K562 (cell line): ENCODE results near the gene LRRK2. TPM values are rescaled to one million over a fixed set of nuclear protein-coding genes. Genes with fewer than 3 reads are reported as not detected.
A peak's percentile ranks its signal among the peaks of the same experiment; 100 is the strongest.

Source experiments
- ATAC-seq: fragments of 200-7000 bp; cut with Tn5 transposase; 3 replicates; pipeline ENCODE4 v1.9.1; 2020; ENCODE audit warnings: moderate library complexity
- BruUV-seq: library from RNA; stranded (reverse); fragments of 400-500 nt; replicated peaks from 2 replicates; lab custom pipeline; 2021; lab: Mats Ljungman, UMichigan
- CTCF ChIA-PET: fragments of 300-600 bp; formaldehyde crosslinking; extraction: SDS; loops from one replicate; lab custom pipeline; 2021; ENCODE audit warnings: low intra/inter-chr PET ratio; lab: Yijun Ruan, JAX
- POLR2A ChIA-PET: fragments of 300-600, 350-650 bp; sonication (Branson Sonifier 250); formaldehyde crosslinking; extraction: SDS; loops from one replicate; lab custom pipeline; 2021; ENCODE audit warnings: antibody characterized with exemption, inconsistent platforms; lab: Yijun Ruan, JAX
- DNase-seq, 4 experiments: peaks; one replicate each; pipeline versions ENCODE4 v3.0.0 to v3.0.0-alpha.2; 2011 to 2018; ENCODE audit warnings: low spot score in 3 of 4, mixed read lengths in 3 of 4; ENCODE audit errors: extremely low read depth in 1 of 4
- FAIRE-seq: peaks from 2 replicates; lab custom pipeline; 2011; peaks lifted over from hg19 to GRCh38; lab: Jason Lieb, UNC
- H2AFZ ChIP-seq: 2 replicates; pipeline ENCODE4 v1.6.0; 2011; ENCODE audit warnings: low read depth, low read length, control low read depth, inconsistent platforms
- H3K27ac ChIP-seq: fragments of 200-600 bp; 3 replicates; pipeline ENCODE4 v1.8.0; 2011; ENCODE audit warnings: low read depth, mild to moderate bottlenecking, control low read depth, inconsistent platforms, low read length, moderate library complexity, mixed read lengths; ENCODE audit errors: extremely low read depth
- H3K27me3 ChIP-seq, 2 experiments: fragments of 300-600 bp in 1 of 2; 2 replicates in 1 of 2; 3 replicates in 1 of 2; pipeline versions ENCODE4 v1.6.0 to v1.8.0; 2011; ENCODE audit warnings: inconsistent platforms in 2 of 2, low read length in 2 of 2, mild to moderate bottlenecking in 1 of 2, mixed read lengths in 1 of 2, moderate library complexity in 1 of 2; ENCODE audit not compliant: control insufficient read depth in 2 of 2, insufficient read depth in 2 of 2
- H3K36me3 ChIP-seq: fragments of 300-600 bp; 3 replicates; pipeline ENCODE4 v1.8.0; 2011; ENCODE audit warnings: mild to moderate bottlenecking, low read length, inconsistent platforms; ENCODE audit not compliant: control insufficient read depth, insufficient read depth
- H3K4me1 ChIP-seq, 2 experiments: fragments of 200-600 bp in 1 of 2; replicated peaks in 1 of 2; 2 replicates in 1 of 2; 3 replicates in 1 of 2; pipeline versions ENCODE4 v1.5.1 to v1.8.0; 2011; ENCODE audit warnings: inconsistent platforms in 2 of 2, low read length in 2 of 2, mild to moderate bottlenecking in 1 of 2, mixed read lengths in 1 of 2, moderate library complexity in 1 of 2; ENCODE audit not compliant: control insufficient read depth in 2 of 2, insufficient read depth in 2 of 2
- H3K4me2 ChIP-seq: 2 replicates; pipeline ENCODE4 v1.6.1; 2011; ENCODE audit warnings: low read length, control low read depth, inconsistent platforms, mixed read lengths; ENCODE audit not compliant: insufficient read depth
- H3K4me3 ChIP-seq: fragments of 200-600 bp; sonication (generic), shearing (Covaris generic); 2 replicates; pipeline ENCODE4 v1.5.1; 2016; ENCODE audit warnings: control low read depth, inconsistent platforms
- H3K79me2 ChIP-seq: fragments of 200-600 bp; 3 replicates; pipeline ENCODE4 v1.8.0; 2011; ENCODE audit warnings: low read length, inconsistent platforms; ENCODE audit not compliant: control insufficient read depth, insufficient read depth
- H3K9ac ChIP-seq, 2 experiments: 2 replicates each; pipeline versions ENCODE4 v1.6.0 to v1.6.1; 2011; ENCODE audit warnings: low read depth in 2 of 2, low read length in 2 of 2, control low read depth in 1 of 2, inconsistent platforms in 1 of 2, mild to moderate bottlenecking in 1 of 2, mixed read lengths in 1 of 2; ENCODE audit not compliant: insufficient read depth in 1 of 2
- H3K9me1 ChIP-seq: one replicate; pipeline ENCODE4 v1.6.0; 2011; ENCODE audit warnings: inconsistent platforms, mild to moderate bottlenecking, low read length, moderate library complexity; ENCODE audit not compliant: control insufficient read depth, insufficient read depth
- H3K9me3 ChIP-seq: replicated peaks from 2 replicates; pipeline ENCODE4 v1.5.1; 2011; ENCODE audit warnings: low read depth, low read length, inconsistent platforms; ENCODE audit not compliant: control insufficient read depth, insufficient read depth
- H4K20me1 ChIP-seq: replicated peaks from 2 replicates; pipeline ENCODE4 v1.6.1; 2011; ENCODE audit warnings: low read length, inconsistent platforms, mixed read lengths; ENCODE audit not compliant: control insufficient read depth, insufficient read depth
- C11orf30 ChIP-seq: fragments of 450-650 bp; IDR thresholded peaks from 2 replicates; pipeline ENCODE4 v1.6.1; 2016; ENCODE audit warnings: low read depth, mild to moderate bottlenecking
- CHD2 ChIP-seq: IDR thresholded peaks from 2 replicates; pipeline ENCODE4 v1.6.1; 2011; ENCODE audit warnings: low read depth, low read length
- CTCF ChIP-seq, 3 experiments: IDR thresholded peaks in 2 of 3; conservative IDR thresholded peaks in 1 of 3; 2 replicates each; pipeline ENCODE4 v1.5.1; 2011 to 2012; ENCODE audit warnings: low read length in 3 of 3, mild to moderate bottlenecking in 3 of 3, control low read depth in 2 of 3, improper control_type of control experiment in 1 of 3, inconsistent platforms in 1 of 3, low read depth in 1 of 3, mixed read lengths in 1 of 3, moderate library complexity in 1 of 3; ENCODE audit not compliant: insufficient read depth in 2 of 3
- ELF4 ChIP-seq: fragments of 450-650 bp; formaldehyde crosslinking; IDR thresholded peaks from 2 replicates; pipeline ENCODE4 v1.4.0; 2022; ENCODE audit warnings: missing genetic modification characterization
- ETV5 ChIP-seq: sonication (generic); formaldehyde crosslinking; IDR thresholded peaks from 2 replicates; pipeline ENCODE4 v1.4.0; 2020; ENCODE audit warnings: low read depth, mild to moderate bottlenecking, missing genetic modification reagents
- GABPB1 ChIP-seq: sonication (generic); formaldehyde crosslinking; IDR thresholded peaks from 2 replicates; pipeline ENCODE4 v1.8.0; 2022; ENCODE audit warnings: mild to moderate bottlenecking, missing genetic modification reagents
- MLLT1 ChIP-seq, 2 experiments: fragments of 450-650 bp; IDR thresholded peaks; 2 replicates each; pipeline ENCODE4 v1.6.1; 2016
- MYBL2 ChIP-seq, 2 experiments: fragments of 450-650 bp in 1 of 2; sonication (generic) in 1 of 2; formaldehyde crosslinking in 1 of 2; IDR thresholded peaks; 2 replicates each; pipeline versions ENCODE4 v1.6.1 to v1.8.1; 2017 to 2022; ENCODE audit warnings: borderline replicate concordance in 1 of 2, inconsistent platforms in 1 of 2, low read depth in 1 of 2, mild to moderate bottlenecking in 1 of 2, missing genetic modification reagents in 1 of 2, moderate library complexity in 1 of 2
- POLR2B ChIP-seq: fragments of 450-650 bp; IDR thresholded peaks from 2 replicates; pipeline ENCODE4 v1.6.1; 2018; ENCODE audit warnings: low read depth; ENCODE audit not compliant: partially characterized antibody
- PPARD ChIP-seq: fragments of 250-450 bp; sonication (Bioruptor Pico); IDR thresholded peaks from 2 replicates; pipeline ENCODE4 v1.8.0; 2022; ENCODE audit warnings: inconsistent platforms, mild to moderate bottlenecking, moderate library complexity
- RBM14 ChIP-seq: fragments of 200-400 bp; formaldehyde crosslinking; IDR thresholded peaks from 2 replicates; pipeline ENCODE4 v1.6.1; 2018; ENCODE audit warnings: low read depth, mild to moderate bottlenecking, low read length, moderate library complexity, borderline replicate concordance; ENCODE audit not compliant: insufficient read depth
- SRSF7 ChIP-seq: fragments of 200-400 bp; formaldehyde crosslinking; optimal IDR thresholded peaks from 2 replicates; pipeline ENCODE3; 2017; ENCODE audit warnings: mild to moderate bottlenecking, low read depth, low read length
- ZNF175 ChIP-seq: fragments of 200-800 bp; sonication (Bioruptor generic); IDR thresholded peaks from 2 replicates; pipeline ENCODE4 v1.6.1; 2016; ENCODE audit warnings: low read depth, mild to moderate bottlenecking, missing genetic modification characterization, missing compliant biosample characterization
- ZNF232 ChIP-seq: sonication (generic); formaldehyde crosslinking; IDR thresholded peaks from 2 replicates; pipeline ENCODE4 v1.8.0; 2022; ENCODE audit warnings: mild to moderate bottlenecking, missing genetic modification reagents
- WGBS: fragments of 100-300 bp; shearing (Covaris generic); methylation state at CpG from one replicate; pipeline ENCODE4 v1.1.6; 2016; ENCODE audit warnings: low coverage, mixed read lengths; ENCODE audit not compliant: insufficient coverage; ENCODE audit errors: missing lambda C conversion rate; 5-methylcytosine and 5-hydroxymethylcytosine counted together
- in situ Hi-C: fragments of 300-500 bp; cut with MboI; formaldehyde crosslinking; loops from 4 replicates; pipeline ENCODE4 v1.15.0; 2018; ENCODE audit warnings: inconsistent platforms, mixed read lengths
- intact Hi-C: fragments of 100-400 bp; cut with micrococcal nuclease; formaldehyde crosslinking; loops from 2 replicates; pipeline ENCODE4 v1.14.2; 2022
- polyA plus RNA-seq, 8 experiments: library from polyadenylated mRNA; depleted of rRNA in 4 of 8; stranded (reverse) in 5 of 8; unstranded in 3 of 8; fragments of >200 nt; fragmentation: Nextera tagmentation in 2 of 8; fragmentation: Illumina TruSeq in 1 of 8; extraction: Ambion mirVana in 2 of 8; extraction: Trizol in 1 of 8; gene quantifications; 2 replicates each; pipeline versions ENCODE4 v1.2.1 to v1.2.3, GENCODE V29; 2011 to 2014; ENCODE audit warnings: inconsistent platforms in 1 of 8, missing spikeins in 1 of 8
- total RNA-seq, 7 experiments: library from RNA; depleted of rRNA in 6 of 7; stranded (reverse); fragments of >200 nt in 6 of 7; fragmentation: Illumina TruSeq in 2 of 7; extraction: Trizol in 2 of 7; gene quantifications; 2 replicates each; pipeline versions ENCODE4 v1.2.1 to v1.2.3, GENCODE V29; 2011 to 2021; ENCODE audit warnings: low replicate concordance in 1 of 7

Gene LRRK2
- total and polyA plus RNA-seq, 9 of the 15 experiments (the other 6 are each of a cell fraction or from before 2014, with no cell fraction given): 0.03 to 0.89 (median 0.31) TPM

GRCh38 chr12:40351976-40352375 is 127.2 kb downstream of the LRRK2 start:
- no peak for ATAC-seq
- Histone ChIP-seq H3K27me3 (no peaks in the 10 kb centered on the region), H3K27ac (no peak overlapping the region), H3K36me3 (no peaks in the 10 kb centered on the region), H3K4me1 (no peaks in the 10 kb centered on the region), H2AFZ (no peak overlapping the region), H4K20me1 (no peaks in the 10 kb centered on the region), H3K9me3 (no peaks in the 10 kb centered on the region), H3K9me1 (no peaks in the 10 kb centered on the region), H3K79me2 (no peaks in the 10 kb centered on the region), H3K4me2 (no peak overlapping the region), H3K9ac (no peak overlapping the region), H3K4me3 (no peak overlapping the region)
- ChIA-PET POLR2A (no interaction called here), CTCF (no interaction called here)
- in situ Hi-C loops: no loop called here
- no TSS peak for BruUV-seq
- 18% methylated on average over 1 of the region's 1 CpG for WGBS
- DNase-seq: no peak
- intact Hi-C loops: no loop called here
- TF ChIP-seq PPARD (CRISPR knock-in tag) (no peak), ZNF232 (CRISPR knock-in tag) (no peak), CHD2 (no peak), ELF4 (CRISPR knock-in tag) (no peak), MYBL2 (IDR thresholded peaks at IDR 0.05; ENCODE audit: low read depth) (no peak), MYBL2 (CRISPR knock-in tag; IDR thresholded peaks at IDR 0.05; ENCODE audit: borderline replicate concordance) (no peak), GABPB1 (CRISPR knock-in tag) (no peak)
- FAIRE-seq: no peak

GRCh38 chr12:40375076-40375475 is 150.3 kb downstream of the LRRK2 start:
- 2% methylated on average over 6 of the region's 6 CpGs for WGBS
- ChIA-PET CTCF (no interaction called here), POLR2A (no interaction called here)
- Histone ChIP-seq H3K4me1 (no peaks in the 10 kb centered on the region), H3K4me2 (no peak overlapping the region), H3K9me1 (no peaks in the 10 kb centered on the region), H3K79me2 (no peaks in the 10 kb centered on the region), H3K27ac (no peak overlapping the region), H3K36me3 (no peaks in the 10 kb centered on the region), H3K27me3 (no peaks in the 10 kb centered on the region), H4K20me1 (no peaks in the 10 kb centered on the region), H3K4me3 (no peak overlapping the region), H3K9me3 (0 out of 2 replicates have a peak, but pooled peaks cover 2% of the 10 kb centered on the region), H2AFZ (no peak overlapping the region), H3K9ac (no peak overlapping the region)
- no peak for ATAC-seq
- peak in 1 of 4 experiments; percentile 4 for DNase-seq
- intact Hi-C loops: no loop called here
- FAIRE-seq: no peak
- BruUV-seq: no TSS peak
- in situ Hi-C loops: no loop called here
- TF ChIP-seq CTCF (IDR thresholded peaks at IDR 0.05 in 2 of 3, conservative IDR thresholded peaks at IDR 0.05 in 1 of 3; ENCODE audit: insufficient read depth in 2 of 3, low read depth in 1 of 3, low read length in 3 of 3) (peak in 1 of 3 experiments; percentile 10; a peak in 1 of 6 replicates), C11orf30 (no peak), ZNF175 (CRISPR knock-in tag) (no peak), SRSF7 (no peak), RBM14 (no peak), MLLT1 (IDR thresholded peaks at IDR 0.05) (no peak), ETV5 (CRISPR knock-in tag) (no peak), POLR2B (no peak)
